Measurements from ENCODE around the gene ANKUB1. TPM values are rescaled to one million over a fixed set of nuclear protein-coding genes. Genes with fewer than 3 reads are reported as not detected.
"Not testable (repeated sequence)": the region's sequence is repeated elsewhere in the genome, so short reads cannot be mapped to it uniquely, and the experiment has no call there.

The ANKUB1 gene, protein sequence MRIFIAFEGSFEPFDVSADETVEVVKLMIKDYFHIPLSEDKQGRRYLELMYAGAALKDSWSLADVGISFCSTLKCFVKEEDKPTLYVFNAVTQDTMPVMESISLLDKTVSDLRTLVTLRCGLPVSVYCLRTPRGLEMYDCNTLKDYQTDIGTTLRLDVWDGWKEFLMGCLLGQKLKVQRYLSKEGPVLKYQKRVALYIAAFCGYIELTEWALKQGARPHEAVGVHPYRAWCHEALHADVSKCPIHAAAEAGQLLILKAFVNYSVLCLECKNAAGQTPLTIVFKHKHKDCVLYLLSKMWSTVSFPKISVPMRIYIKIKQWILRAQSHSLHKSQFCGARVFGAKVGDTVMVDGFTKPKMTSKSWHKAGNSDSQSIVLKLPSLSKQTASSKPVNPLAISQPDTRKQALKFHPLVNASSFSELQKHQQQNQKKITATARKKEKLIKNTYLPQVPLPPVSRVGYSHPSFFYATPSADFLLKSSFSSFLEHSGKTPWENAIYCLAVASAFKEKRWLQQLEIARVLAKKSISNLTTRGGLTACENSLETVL
- not detected in 2 replicates for total RNA-seq
- long read RNA-seq, partial matches to known transcripts: 1 of 1 reads
- long read RNA-seq, other reads (novel, unspliced or antisense): 0 of 1 reads

GRCh38 chr3:149792452-149793270 lies at the start of gene ANKUB1:
Gene ANKUB1 (minus strand): TSS chr3:149792554. CDS start chr3:149792366, 188 bp downstream.
- no peaks in the 10 kb centered on the region for H3K9me3 Mint-ChIP-seq

GRCh38 chr3:149839896-149840295 lies 47.5 kb upstream of the ANKUB1 start:
- TF ChIP-seq, protein P1, sequence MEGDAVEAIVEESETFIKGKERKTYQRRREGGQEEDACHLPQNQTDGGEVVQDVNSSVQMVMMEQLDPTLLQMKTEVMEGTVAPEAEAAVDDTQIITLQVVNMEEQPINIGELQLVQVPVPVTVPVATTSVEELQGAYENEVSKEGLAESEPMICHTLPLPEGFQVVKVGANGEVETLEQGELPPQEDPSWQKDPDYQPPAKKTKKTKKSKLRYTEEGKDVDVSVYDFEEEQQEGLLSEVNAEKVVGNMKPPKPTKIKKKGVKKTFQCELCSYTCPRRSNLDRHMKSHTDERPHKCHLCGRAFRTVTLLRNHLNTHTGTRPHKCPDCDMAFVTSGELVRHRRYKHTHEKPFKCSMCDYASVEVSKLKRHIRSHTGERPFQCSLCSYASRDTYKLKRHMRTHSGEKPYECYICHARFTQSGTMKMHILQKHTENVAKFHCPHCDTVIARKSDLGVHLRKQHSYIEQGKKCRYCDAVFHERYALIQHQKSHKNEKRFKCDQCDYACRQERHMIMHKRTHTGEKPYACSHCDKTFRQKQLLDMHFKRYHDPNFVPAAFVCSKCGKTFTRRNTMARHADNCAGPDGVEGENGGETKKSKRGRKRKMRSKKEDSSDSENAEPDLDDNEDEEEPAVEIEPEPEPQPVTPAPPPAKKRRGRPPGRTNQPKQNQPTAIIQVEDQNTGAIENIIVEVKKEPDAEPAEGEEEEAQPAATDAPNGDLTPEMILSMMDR (conservative IDR thresholded peaks at IDR 0.05): no peak
- no peak overlapping the region for H3K27ac Mint-ChIP-seq (ENCODE audit: unreplicated experiment)
- no peak overlapping the region for H3K4me3 Mint-ChIP-seq
- peaks cover 4% of the 10 kb centered on the region for H3K4me1 Mint-ChIP-seq
- peaks cover 21% of the 10 kb centered on the region for H3K9me3 Mint-ChIP-seq
- no peaks in the 10 kb centered on the region for H3K27me3 Mint-ChIP-seq (ENCODE audit: low read depth)
- H3K36me3 Mint-ChIP-seq (ENCODE audit: low read depth): peaks cover 41% of the 10 kb centered on the region
- DNase-seq (ENCODE audit: low read depth, low spot score): no peak

More at GRCh38 chr3:149792452-149793270, at the start of gene ANKUB1:
- H3K4me3 Mint-ChIP-seq: no peak within 1 kb of the TSS
- H3K36me3 Mint-ChIP-seq (ENCODE audit: low read depth): no peaks in the 10 kb centered on the region
- H3K27ac Mint-ChIP-seq (ENCODE audit: unreplicated experiment): no peak within 1 kb of the TSS
- TF ChIP-seq, protein P1 (conservative IDR thresholded peaks at IDR 0.05): no peak
- H3K4me1 Mint-ChIP-seq: peaks cover 6% of the 10 kb centered on the region
- H3K27me3 Mint-ChIP-seq (ENCODE audit: low read depth): peaks cover 2% of the 10 kb centered on the region
- DNase-seq (ENCODE audit: low read depth, low spot score): no peak

DNA sequence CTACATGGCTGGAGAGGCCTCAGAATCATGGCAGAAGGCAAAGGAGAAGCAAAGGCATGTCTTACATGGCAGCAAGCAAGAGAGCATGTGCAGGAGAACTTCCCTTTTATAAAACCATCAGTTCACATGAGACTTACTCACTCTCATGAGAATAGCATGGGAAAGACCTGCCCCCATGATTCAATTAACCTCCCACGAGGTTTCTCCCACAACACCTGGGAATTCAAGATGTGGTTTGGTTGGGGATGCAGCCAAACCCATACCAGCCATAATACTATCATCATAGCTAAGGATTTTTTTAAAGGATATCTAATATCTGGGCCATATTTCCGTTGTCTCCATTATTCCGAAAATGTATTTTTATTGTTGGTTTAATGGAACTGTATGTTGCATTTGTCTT lies 47.1 kb upstream of the ANKUB1 start:
- not testable (repeated sequence) for H3K27ac Mint-ChIP-seq (ENCODE audit: unreplicated experiment); H3K27me3 Mint-ChIP-seq (ENCODE audit: low read depth); H3K4me3 Mint-ChIP-seq; H3K4me1 Mint-ChIP-seq; DNase-seq (ENCODE audit: low read depth, low spot score)
- peaks cover 25% of the 10 kb centered on the region for H3K9me3 Mint-ChIP-seq
- peaks cover 45% of the 10 kb centered on the region for H3K36me3 Mint-ChIP-seq (ENCODE audit: low read depth)

DNA sequence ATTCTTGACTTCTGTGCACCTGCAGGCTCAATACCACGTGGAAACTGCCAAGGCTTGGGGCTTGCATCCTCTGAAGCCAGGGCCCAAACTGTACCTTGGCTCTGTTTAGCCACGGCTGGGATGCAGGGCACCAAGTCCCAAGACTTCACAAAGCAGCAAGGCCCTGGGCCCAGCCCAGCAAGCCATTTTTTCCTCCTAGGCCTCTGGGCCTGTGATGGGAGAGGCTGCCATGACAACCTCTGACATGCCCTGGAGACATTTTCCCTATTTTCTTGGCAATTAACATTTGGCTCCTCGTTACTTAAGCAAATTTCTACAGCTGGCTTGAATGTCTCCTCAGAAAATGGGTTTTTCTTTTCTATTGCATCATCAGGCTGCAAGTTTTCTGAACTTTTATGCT lies 46.1 kb upstream of the ANKUB1 start:
- H3K4me3 Mint-ChIP-seq; H3K27me3 Mint-ChIP-seq (ENCODE audit: low read depth); H3K4me1 Mint-ChIP-seq; H3K27ac Mint-ChIP-seq (ENCODE audit: unreplicated experiment); DNase-seq (ENCODE audit: low read depth, low spot score): not testable (repeated sequence)
- H3K36me3 Mint-ChIP-seq (ENCODE audit: low read depth): peaks cover 51% of the 10 kb centered on the region
- H3K9me3 Mint-ChIP-seq: peaks cover 28% of the 10 kb centered on the region

GRCh38 chr3:149833241-149833640 lies 40.9 kb upstream of the ANKUB1 start:
- DNase-seq (ENCODE audit: low read depth, low spot score): no peak
- H3K27me3 Mint-ChIP-seq (ENCODE audit: low read depth): no peaks in the 10 kb centered on the region
- H3K4me3 Mint-ChIP-seq: no peak overlapping the region
- H3K27ac Mint-ChIP-seq (ENCODE audit: unreplicated experiment): no peak overlapping the region
- H3K9me3 Mint-ChIP-seq: peaks cover 38% of the 10 kb centered on the region
- TF ChIP-seq, protein P1 (conservative IDR thresholded peaks at IDR 0.05): no peak
- no peaks in the 10 kb centered on the region for H3K4me1 Mint-ChIP-seq
- H3K36me3 Mint-ChIP-seq (ENCODE audit: low read depth): peaks cover 63% of the 10 kb centered on the region

GRCh38 chr3:149832086-149832485 lies 39.7 kb upstream of the ANKUB1 start:
- H3K9me3 Mint-ChIP-seq: peaks cover 29% of the 10 kb centered on the region
- H3K27me3 Mint-ChIP-seq (ENCODE audit: low read depth): no peaks in the 10 kb centered on the region
- DNase-seq (ENCODE audit: low read depth, low spot score): no peak
- no peaks in the 10 kb centered on the region for H3K4me1 Mint-ChIP-seq
- H3K4me3 Mint-ChIP-seq: no peak overlapping the region
- TF ChIP-seq, protein P1 (conservative IDR thresholded peaks at IDR 0.05): no peak
- H3K27ac Mint-ChIP-seq (ENCODE audit: unreplicated experiment): no peak overlapping the region
- peaks cover 52% of the 10 kb centered on the region for H3K36me3 Mint-ChIP-seq (ENCODE audit: low read depth)
